Neural cell (in vitro differentiated cells): Measurements from ENCODE around the gene CMYA5.

Experiments used
- EZH2 ChIP-seq: fragments of 200-600, 300-800 bp; shearing (Covaris generic), sonication (generic); IDR thresholded peaks from 2 replicates; pipeline ENCODE4 v1.6.1; 2014; ENCODE audit warnings: antibody characterized with exemption, low read length, borderline replicate concordance, mild to moderate bottlenecking; ENCODE audit not compliant: insufficient read depth, poor library complexity, severe bottlenecking
- MXI1 ChIP-seq: fragments of 450-650 bp; conservative IDR thresholded peaks from 2 replicates; pipeline ENCODE4 v1.6.1; 2014; ENCODE audit warnings: antibody characterized with exemption, mild to moderate bottlenecking; ENCODE audit not compliant: poor library complexity, severe bottlenecking
- TF ChIP-seq, protein P1 (sequence below): fragments of 450-650 bp; IDR thresholded peaks from 2 replicates; pipeline ENCODE4 v1.5.1; 2014; ENCODE audit warnings: antibody characterized with exemption, mild to moderate bottlenecking, moderate library complexity; ENCODE audit not compliant: poor library complexity, severe bottlenecking
- TF ChIP-seq, protein P2 (sequence below): IDR thresholded peaks from 2 replicates; pipeline ENCODE4 v1.6.1; 2012; ENCODE audit warnings: borderline replicate concordance

DNA sequence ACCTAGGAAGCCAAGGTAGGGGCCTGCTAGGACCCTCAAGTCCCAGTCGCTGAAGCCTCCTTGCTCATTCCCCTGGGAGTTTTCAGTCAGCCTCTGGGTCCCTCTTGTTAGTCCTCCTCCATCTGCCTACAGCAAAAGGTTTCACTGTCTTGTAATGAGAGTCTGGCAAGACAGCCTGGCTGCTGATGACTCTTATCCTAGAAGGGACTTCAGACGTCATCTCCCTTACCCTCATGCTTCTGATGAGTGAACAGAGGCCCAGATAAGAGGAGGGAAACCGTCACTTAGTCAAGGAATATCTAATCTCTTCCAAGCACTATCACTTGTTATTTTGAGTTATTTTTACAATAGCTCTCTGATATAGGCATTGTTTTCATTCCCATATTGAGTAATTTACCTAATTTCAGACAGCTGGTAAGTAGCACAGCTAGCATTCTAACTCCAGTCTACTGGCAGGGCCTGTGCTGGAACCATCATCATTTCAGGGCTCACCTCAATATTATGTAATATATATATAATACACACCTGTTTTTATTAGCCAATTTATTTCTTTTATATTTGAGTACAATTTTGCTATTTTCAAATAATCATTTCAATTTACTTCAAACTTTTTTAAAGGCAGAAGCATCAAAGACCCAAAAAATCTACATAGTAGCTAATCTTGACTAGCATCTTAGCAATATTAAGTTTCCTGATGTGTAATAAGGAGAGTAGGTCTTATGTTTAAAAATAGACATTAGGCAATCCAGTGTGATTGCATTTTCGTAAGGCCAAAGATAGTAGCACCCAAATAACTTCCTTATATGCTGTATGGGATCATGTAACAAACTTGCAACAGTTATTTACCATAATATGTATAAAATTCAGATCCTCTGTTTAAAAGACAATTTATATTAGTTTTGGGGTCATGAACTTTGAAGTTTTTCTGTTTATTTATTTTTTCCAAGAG lies 7.9 kb downstream of the CMYA5 start:
- TF ChIP-seq, protein P1, sequence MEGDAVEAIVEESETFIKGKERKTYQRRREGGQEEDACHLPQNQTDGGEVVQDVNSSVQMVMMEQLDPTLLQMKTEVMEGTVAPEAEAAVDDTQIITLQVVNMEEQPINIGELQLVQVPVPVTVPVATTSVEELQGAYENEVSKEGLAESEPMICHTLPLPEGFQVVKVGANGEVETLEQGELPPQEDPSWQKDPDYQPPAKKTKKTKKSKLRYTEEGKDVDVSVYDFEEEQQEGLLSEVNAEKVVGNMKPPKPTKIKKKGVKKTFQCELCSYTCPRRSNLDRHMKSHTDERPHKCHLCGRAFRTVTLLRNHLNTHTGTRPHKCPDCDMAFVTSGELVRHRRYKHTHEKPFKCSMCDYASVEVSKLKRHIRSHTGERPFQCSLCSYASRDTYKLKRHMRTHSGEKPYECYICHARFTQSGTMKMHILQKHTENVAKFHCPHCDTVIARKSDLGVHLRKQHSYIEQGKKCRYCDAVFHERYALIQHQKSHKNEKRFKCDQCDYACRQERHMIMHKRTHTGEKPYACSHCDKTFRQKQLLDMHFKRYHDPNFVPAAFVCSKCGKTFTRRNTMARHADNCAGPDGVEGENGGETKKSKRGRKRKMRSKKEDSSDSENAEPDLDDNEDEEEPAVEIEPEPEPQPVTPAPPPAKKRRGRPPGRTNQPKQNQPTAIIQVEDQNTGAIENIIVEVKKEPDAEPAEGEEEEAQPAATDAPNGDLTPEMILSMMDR = no peak
- TF ChIP-seq, protein P2, sequence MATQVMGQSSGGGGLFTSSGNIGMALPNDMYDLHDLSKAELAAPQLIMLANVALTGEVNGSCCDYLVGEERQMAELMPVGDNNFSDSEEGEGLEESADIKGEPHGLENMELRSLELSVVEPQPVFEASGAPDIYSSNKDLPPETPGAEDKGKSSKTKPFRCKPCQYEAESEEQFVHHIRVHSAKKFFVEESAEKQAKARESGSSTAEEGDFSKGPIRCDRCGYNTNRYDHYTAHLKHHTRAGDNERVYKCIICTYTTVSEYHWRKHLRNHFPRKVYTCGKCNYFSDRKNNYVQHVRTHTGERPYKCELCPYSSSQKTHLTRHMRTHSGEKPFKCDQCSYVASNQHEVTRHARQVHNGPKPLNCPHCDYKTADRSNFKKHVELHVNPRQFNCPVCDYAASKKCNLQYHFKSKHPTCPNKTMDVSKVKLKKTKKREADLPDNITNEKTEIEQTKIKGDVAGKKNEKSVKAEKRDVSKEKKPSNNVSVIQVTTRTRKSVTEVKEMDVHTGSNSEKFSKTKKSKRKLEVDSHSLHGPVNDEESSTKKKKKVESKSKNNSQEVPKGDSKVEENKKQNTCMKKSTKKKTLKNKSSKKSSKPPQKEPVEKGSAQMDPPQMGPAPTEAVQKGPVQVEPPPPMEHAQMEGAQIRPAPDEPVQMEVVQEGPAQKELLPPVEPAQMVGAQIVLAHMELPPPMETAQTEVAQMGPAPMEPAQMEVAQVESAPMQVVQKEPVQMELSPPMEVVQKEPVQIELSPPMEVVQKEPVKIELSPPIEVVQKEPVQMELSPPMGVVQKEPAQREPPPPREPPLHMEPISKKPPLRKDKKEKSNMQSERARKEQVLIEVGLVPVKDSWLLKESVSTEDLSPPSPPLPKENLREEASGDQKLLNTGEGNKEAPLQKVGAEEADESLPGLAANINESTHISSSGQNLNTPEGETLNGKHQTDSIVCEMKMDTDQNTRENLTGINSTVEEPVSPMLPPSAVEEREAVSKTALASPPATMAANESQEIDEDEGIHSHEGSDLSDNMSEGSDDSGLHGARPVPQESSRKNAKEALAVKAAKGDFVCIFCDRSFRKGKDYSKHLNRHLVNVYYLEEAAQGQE = no peak
- TF ChIP-seq EZH2 = no peak
- no peak for TF ChIP-seq MXI1
